Osteocyte (in vitro differentiated cells): ENCODE data around the gene ZNF512B. TPM values are rescaled to one million over a fixed set of nuclear protein-coding genes. Genes with fewer than 3 reads are reported as not detected.

Experiments
- DNase-seq: peaks from one replicate; pipeline ENCODE4 v3.0.0; 2021; ENCODE audit warnings: mixed read lengths; ENCODE audit not compliant: unreplicated experiment; ENCODE audit errors: extremely low spot score
- H3K27ac Mint-ChIP-seq: one replicate; pipeline ENCODE4 v1.8.0; 2021; ENCODE audit warnings: mild to moderate bottlenecking, mixed read lengths; ENCODE audit not compliant: unreplicated experiment
- H3K27me3 Mint-ChIP-seq: one replicate; pipeline ENCODE4 v1.8.0; 2021; ENCODE audit warnings: mixed read lengths; ENCODE audit not compliant: unreplicated experiment
- H3K36me3 Mint-ChIP-seq: one replicate; pipeline ENCODE4 v1.8.0; 2021; ENCODE audit warnings: mixed read lengths; ENCODE audit not compliant: unreplicated experiment
- H3K4me1 Mint-ChIP-seq: one replicate; pipeline ENCODE4 v1.8.0; 2021; ENCODE audit warnings: mixed read lengths; ENCODE audit not compliant: unreplicated experiment
- H3K4me3 Mint-ChIP-seq: one replicate; pipeline ENCODE4 v1.8.0; 2021; ENCODE audit warnings: mild to moderate bottlenecking, moderate library complexity, mixed read lengths; ENCODE audit not compliant: unreplicated experiment
- H3K9me3 Mint-ChIP-seq: one replicate; pipeline ENCODE4 v1.8.0; 2021; ENCODE audit warnings: mixed read lengths; ENCODE audit not compliant: unreplicated experiment
- total RNA-seq: library from RNA; stranded (reverse); gene quantifications from 2 replicates; pipeline ENCODE4 v1.2.1, GENCODE V29; 2021
- TF ChIP-seq, protein P1 (sequence below): fragments of 200-600 bp; sonication (generic); IDR thresholded peaks from 2 replicates; pipeline ENCODE4 v1.5.0; 2021; ENCODE audit warnings: antibody characterized with exemption, mild to moderate bottlenecking, moderate library complexity

The ZNF512B gene
- total RNA-seq, 1 donor from 2014 or later, result 40.9 TPM

DNA sequence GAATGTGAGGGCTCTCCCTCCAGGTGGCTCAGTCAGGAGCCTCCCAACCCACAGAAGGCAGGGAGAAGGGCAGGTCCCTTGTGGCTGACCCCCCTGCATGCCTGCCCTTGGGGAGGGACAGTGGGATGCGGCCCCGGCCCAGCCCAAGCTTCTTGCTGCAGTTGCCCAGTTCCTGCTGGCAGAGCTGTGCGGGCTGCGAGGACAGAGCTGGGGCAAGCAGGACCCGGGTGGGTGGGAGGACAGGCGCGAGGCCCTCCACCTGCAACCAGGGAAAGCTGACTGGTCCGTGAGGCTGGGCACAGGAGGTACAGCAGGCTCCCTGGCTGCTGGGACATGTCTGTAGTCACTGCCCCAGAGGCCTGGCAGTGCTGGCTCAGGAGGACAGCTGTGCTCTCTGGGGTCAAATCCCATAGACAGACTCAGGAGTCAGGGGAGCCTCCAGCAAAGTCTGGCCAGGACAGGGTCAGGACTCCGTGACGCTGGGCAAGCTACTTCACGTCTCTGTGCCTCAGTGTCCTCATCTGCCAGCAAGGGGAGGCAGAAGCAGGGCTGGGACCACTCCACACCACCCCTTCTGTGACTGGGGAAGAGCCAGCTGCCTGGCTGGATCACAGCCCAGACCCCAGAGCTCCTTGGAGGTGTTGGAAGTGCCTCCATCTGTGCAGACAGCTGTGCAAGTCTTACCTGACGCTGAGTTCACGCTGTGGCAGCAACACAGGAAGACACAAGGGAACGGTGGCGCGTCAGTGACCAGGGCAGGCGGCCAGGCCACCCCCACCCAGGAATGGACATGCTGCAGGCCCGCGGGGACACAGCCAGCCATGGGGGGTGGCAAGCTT is 26.5 kb downstream of the ZNF512B start:
- Mint-ChIP-seq H3K9me3 (no peaks in the 10 kb centered on the region), H3K27ac (no peak overlapping the region), H3K36me3 (no peaks in the 10 kb centered on the region), H3K27me3 (no peaks in the 10 kb centered on the region), H3K4me1 (peaks cover 14% of the 10 kb centered on the region), H3K4me3 (no peak overlapping the region)
- TF ChIP-seq, protein P1, sequence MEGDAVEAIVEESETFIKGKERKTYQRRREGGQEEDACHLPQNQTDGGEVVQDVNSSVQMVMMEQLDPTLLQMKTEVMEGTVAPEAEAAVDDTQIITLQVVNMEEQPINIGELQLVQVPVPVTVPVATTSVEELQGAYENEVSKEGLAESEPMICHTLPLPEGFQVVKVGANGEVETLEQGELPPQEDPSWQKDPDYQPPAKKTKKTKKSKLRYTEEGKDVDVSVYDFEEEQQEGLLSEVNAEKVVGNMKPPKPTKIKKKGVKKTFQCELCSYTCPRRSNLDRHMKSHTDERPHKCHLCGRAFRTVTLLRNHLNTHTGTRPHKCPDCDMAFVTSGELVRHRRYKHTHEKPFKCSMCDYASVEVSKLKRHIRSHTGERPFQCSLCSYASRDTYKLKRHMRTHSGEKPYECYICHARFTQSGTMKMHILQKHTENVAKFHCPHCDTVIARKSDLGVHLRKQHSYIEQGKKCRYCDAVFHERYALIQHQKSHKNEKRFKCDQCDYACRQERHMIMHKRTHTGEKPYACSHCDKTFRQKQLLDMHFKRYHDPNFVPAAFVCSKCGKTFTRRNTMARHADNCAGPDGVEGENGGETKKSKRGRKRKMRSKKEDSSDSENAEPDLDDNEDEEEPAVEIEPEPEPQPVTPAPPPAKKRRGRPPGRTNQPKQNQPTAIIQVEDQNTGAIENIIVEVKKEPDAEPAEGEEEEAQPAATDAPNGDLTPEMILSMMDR, result no peak
- no peak for DNase-seq

DNA sequence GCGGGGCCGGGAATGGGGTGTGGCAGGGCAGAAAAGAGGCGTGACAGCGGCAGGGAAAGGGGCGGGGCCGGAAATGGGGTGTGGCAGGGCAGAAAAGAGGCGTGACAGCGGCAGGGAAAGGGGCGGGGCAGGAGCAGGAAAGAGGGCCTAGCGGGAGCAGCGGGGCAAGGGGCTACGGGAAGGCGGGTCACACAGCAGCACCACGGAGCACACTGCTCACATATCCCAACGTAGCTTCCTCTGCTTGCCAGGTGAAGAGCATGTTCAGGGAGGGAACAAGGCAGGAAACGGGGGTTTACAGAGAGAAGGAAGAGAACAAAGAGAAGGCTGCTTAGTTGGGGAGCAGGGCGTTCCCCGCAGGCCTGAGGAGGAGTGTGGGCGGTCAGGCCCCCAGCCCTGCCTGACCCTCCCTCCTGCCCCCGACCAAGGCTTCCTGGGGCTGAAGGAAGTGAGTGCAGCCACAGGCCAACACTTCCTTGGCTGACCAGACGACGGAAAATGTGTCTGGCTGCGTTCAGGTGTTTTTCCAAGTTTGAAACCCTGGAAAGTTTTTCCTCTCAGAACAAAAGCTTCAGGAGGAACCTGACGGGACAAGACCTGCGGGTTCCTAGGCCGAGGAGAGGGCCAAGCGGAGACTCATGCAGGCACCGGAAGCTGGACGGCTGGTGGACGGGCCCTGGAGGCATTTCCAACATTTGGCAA is 27.3 kb downstream of the ZNF512B start:
- no peak overlapping the region for H3K4me3 Mint-ChIP-seq
- TF ChIP-seq, protein P1, result no peak
- H3K4me1 Mint-ChIP-seq, result peaks cover 7% of the 10 kb centered on the region
- DNase-seq, result no peak
- no peaks in the 10 kb centered on the region for H3K9me3 Mint-ChIP-seq
- no peak overlapping the region for H3K27ac Mint-ChIP-seq
- H3K36me3 Mint-ChIP-seq, result peaks cover 3% of the 10 kb centered on the region
- no peaks in the 10 kb centered on the region for H3K27me3 Mint-ChIP-seq

DNA sequence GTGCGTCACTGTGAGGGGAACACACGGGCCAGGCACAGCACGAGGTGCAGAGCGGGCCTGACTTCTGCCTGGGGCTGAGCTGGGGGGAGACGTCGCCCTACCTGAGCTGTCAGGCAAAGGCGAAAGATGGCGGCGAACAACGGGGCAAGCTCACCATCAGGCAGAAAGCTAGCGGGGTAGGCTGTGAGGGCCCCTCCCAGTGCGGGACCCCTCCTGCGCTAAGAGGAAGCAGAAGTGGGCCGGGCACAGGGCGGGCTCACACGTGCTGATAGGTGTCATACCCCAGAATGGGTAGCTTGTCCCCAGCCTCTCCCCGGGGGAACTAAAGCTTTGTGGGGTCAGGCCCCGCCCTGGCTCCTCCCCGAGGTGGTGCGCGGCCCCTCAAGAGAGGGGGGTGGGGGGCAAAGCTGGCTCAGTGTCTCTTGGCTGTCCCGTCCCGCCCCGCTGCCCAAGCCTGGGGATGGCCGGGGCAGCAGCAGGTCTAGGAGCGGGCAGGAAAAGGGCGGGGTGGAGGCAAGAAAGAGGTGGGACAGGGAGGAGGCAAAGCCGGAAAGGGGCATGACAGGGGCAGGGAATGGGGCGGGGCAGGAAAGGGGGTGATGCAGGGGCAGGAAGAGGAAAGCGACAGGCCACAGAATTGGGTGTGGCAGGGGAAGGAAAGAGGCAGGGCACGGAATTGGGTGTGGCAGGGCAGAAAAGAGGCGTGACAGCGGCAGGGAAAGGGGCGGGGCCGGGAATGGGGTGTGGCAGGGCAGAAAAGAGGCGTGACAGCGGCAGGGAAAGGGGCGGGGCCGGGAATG is 28.2 kb downstream of the ZNF512B start:
- peaks cover 3% of the 10 kb centered on the region for H3K36me3 Mint-ChIP-seq
- no peak for DNase-seq
- H3K9me3 Mint-ChIP-seq, result no peaks in the 10 kb centered on the region
- H3K4me1 Mint-ChIP-seq, result peaks cover 2% of the 10 kb centered on the region
- H3K27me3 Mint-ChIP-seq, result no peaks in the 10 kb centered on the region
- no peak overlapping the region for H3K4me3 Mint-ChIP-seq
- H3K27ac Mint-ChIP-seq, result no peak overlapping the region
- TF ChIP-seq, protein P1, result no peak

DNA sequence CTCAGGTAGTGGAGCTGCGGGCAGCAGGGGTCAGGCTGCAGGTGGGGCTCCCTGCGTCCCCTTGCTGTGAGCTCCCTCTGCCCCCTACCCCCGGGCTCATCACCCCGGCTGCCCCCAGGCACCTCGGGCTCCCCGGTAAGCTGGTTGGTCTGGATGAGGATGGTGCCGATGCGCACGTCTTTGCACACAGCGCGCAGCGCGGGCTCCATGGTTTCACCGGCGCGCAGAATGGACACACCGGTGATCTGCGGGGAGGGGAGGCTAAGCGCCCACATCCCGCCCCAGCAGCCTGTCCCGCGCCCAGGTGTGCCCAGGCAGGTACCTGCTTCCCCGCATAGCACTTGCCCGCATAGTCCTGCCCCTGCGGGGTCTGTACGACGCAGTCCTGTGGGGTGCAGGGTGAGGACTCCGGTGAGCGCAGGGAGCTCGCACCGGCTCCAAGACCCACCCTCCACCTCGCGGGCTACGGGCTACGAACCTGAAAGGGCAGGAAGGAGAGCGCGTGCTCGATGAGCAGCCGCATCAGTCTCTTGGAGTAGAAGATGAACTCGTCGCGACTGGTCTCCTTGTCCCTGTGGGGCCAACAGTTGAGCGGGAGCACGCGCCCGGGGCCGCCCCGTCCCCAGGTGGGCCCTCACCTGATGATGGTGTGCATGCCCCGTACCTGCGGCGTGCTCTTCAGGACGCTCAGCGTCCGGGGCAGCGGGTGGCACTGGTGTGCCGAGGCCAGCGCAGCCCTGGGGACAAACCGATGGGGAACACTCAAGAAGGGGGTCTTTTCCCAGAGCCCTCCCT is 29.1 kb downstream of the ZNF512B start:
- peaks cover 2% of the 10 kb centered on the region for H3K4me1 Mint-ChIP-seq
- H3K27me3 Mint-ChIP-seq, result no peaks in the 10 kb centered on the region
- DNase-seq, result no peak
- TF ChIP-seq, protein P1, result no peak
- peaks cover 8% of the 10 kb centered on the region for H3K36me3 Mint-ChIP-seq
- H3K4me3 Mint-ChIP-seq, result no peak overlapping the region
- H3K9me3 Mint-ChIP-seq, result no peaks in the 10 kb centered on the region
- H3K27ac Mint-ChIP-seq, result no peak overlapping the region
